Liver (tissue), 9 donors: ENCODE data around the gene BHLHE40. TPM values are rescaled to one million over a fixed set of nuclear protein-coding genes. Genes with fewer than 3 reads are reported as not detected.

Experiments used
- DNase-seq: peaks from one replicate; pipeline ENCODE4 v3.0.0-alpha.2; 2017; ENCODE audit warnings: low spot score
- H3K27ac ChIP-seq, 2 donors: one replicate each; pipeline ENCODE4 v1.7.0; 2013; ENCODE audit warnings: inconsistent platforms in 2 of 2, low read length in 2 of 2, control low read depth in 1 of 2, low read depth in 1 of 2, mild to moderate bottlenecking in 1 of 2
- H3K27me3 ChIP-seq, 4 donors: one replicate each; pipeline versions ENCODE4 v1.6.1 to v1.7.0; 2013; ENCODE audit warnings: low read length in 3 of 4, inconsistent platforms in 1 of 4, mild to moderate bottlenecking in 1 of 4, moderate library complexity in 1 of 4; ENCODE audit not compliant: control insufficient read depth in 4 of 4, insufficient read depth in 4 of 4
- H3K36me3 ChIP-seq, 4 donors: one replicate each; pipeline versions ENCODE4 v1.6.1 to v1.7.0; 2013; ENCODE audit warnings: low read length in 3 of 4, mild to moderate bottlenecking in 3 of 4, low read depth in 1 of 4, moderate library complexity in 1 of 4; ENCODE audit not compliant: control insufficient read depth in 4 of 4, insufficient read depth in 3 of 4
- H3K4me1 ChIP-seq, 4 donors: one replicate each; pipeline versions ENCODE4 v1.6.1 to v1.7.0; 2013; ENCODE audit warnings: low read length in 3 of 4, mild to moderate bottlenecking in 3 of 4, moderate library complexity in 1 of 4; ENCODE audit not compliant: control insufficient read depth in 4 of 4, insufficient read depth in 4 of 4
- H3K4me3 ChIP-seq, 3 donors: one replicate each; pipeline versions ENCODE4 v1.6.1 to v1.7.0; 2013; ENCODE audit warnings: low read length in 3 of 3, control low read depth in 1 of 3, low read depth in 1 of 3, mild to moderate bottlenecking in 1 of 3
- H3K9ac ChIP-seq, 2 donors: one replicate each; pipeline ENCODE4 v1.7.0; 2013; ENCODE audit warnings: low read length in 2 of 2, mild to moderate bottlenecking in 2 of 2, moderate library complexity in 2 of 2, control low read depth in 1 of 2, low read depth in 1 of 2
- H3K9me3 ChIP-seq, 4 donors: one replicate each; pipeline versions ENCODE4 v1.6.1 to v1.7.0; 2013; ENCODE audit warnings: low read length in 3 of 4; ENCODE audit not compliant: control insufficient read depth in 4 of 4
- ATF3 ChIP-seq: IDR thresholded peaks from 2 replicates; pipeline ENCODE4 v1.6.1; 2016; ENCODE audit warnings: antibody characterized with exemption
- CTCF ChIP-seq: fragments of 150-350 bp; IDR thresholded peaks from 2 replicates; pipeline ENCODE4 v1.5.1; 2017; ENCODE audit warnings: improper control_type of control experiment, low read depth, low read length; ENCODE audit not compliant: missing input control
- EGR1 ChIP-seq, 2 donors: IDR thresholded peaks; 2 replicates each; pipeline ENCODE4 v1.6.1; 2016 to 2018; ENCODE audit warnings: antibody characterized with exemption in 2 of 2, low read depth in 2 of 2
- FOXA1 ChIP-seq: IDR thresholded peaks from 2 replicates; pipeline ENCODE4 v1.6.1; 2016; ENCODE audit warnings: antibody characterized with exemption
- FOXA2 ChIP-seq: IDR thresholded peaks from 2 replicates; pipeline ENCODE4 v1.6.1; 2016; ENCODE audit warnings: antibody characterized with exemption
- GABPA ChIP-seq, 2 donors: IDR thresholded peaks in 1 of 2; conservative IDR thresholded peaks in 1 of 2; 2 replicates each; pipeline ENCODE4 v1.6.1; 2016; ENCODE audit warnings: antibody characterized with exemption in 2 of 2, mild to moderate bottlenecking in 1 of 2, moderate library complexity in 1 of 2
- HNF4G ChIP-seq: IDR thresholded peaks from 2 replicates; pipeline ENCODE4 v1.6.1; 2016; ENCODE audit warnings: antibody characterized with exemption
- JUND ChIP-seq, 2 donors: IDR thresholded peaks; 2 replicates each; pipeline ENCODE4 v1.6.1; 2016; ENCODE audit warnings: antibody characterized with exemption in 2 of 2
- MAX ChIP-seq: IDR thresholded peaks from 2 replicates; pipeline ENCODE4 v1.6.1; 2016; ENCODE audit warnings: antibody characterized with exemption
- NR2F2 ChIP-seq: IDR thresholded peaks from 2 replicates; pipeline ENCODE4 v1.6.1; 2016; ENCODE audit warnings: antibody characterized with exemption
- REST ChIP-seq: IDR thresholded peaks from 2 replicates; pipeline ENCODE4 v1.6.1; 2016; ENCODE audit warnings: antibody characterized with exemption, mild to moderate bottlenecking
- TAF1 ChIP-seq: conservative IDR thresholded peaks from 2 replicates; pipeline ENCODE4 v1.6.1; 2016; ENCODE audit warnings: antibody characterized with exemption, mild to moderate bottlenecking
- YY1 ChIP-seq: IDR thresholded peaks from 2 replicates; pipeline ENCODE4 v1.6.1; 2016; ENCODE audit warnings: antibody characterized with exemption, mild to moderate bottlenecking
- ZBTB33 ChIP-seq: IDR thresholded peaks from 2 replicates; pipeline ENCODE4 v1.6.1; 2016; ENCODE audit warnings: antibody characterized with exemption
- WGBS: extraction: QIAGEN DNeasy Blood & Tissue Kit; methylation state at CpG from one replicate; pipeline ENCODE4 v1.1.7; 2013; 5-methylcytosine and 5-hydroxymethylcytosine counted together
- polyA plus RNA-seq, 2 donors: library from polyadenylated mRNA; stranded (reverse) in 1 of 2; unstranded in 1 of 2; fragments of 200-250 nt in 1 of 2; fragments of >200 nt in 1 of 2; fragmentation: Nextera tagmentation in 1 of 2; extraction: Ambion mirVana in 1 of 2; gene quantifications; one replicate each; pipeline versions ENCODE4 v1.2.1 to v1.2.3, GENCODE V29; 2013 to 2015
- total RNA-seq, 2 donors: library from RNA; depleted of rRNA; stranded (reverse); fragments of >200 nt; gene quantifications; one replicate each; pipeline ENCODE4 v1.2.3, GENCODE V29; 2014
- donor health status: healthy.
- donor health status: healthy.
- donor health status: healthy.
- donor health status: healthy.
- donor health status: healthy.

The BHLHE40 gene
- total and polyA plus RNA-seq, 4 donors = 8.2 to 28.4 (median 18.0) TPM

- peak overlapping the region in 1 of 2 donors; percentile 48 for H3K27ac ChIP-seq
- TF ChIP-seq EGR1 (IDR thresholded peaks at IDR 0.05; ENCODE audit: low read depth in 2 of 2) = no peak
- TF ChIP-seq FOXA1 = no peak
- TF ChIP-seq ATF3 = no peak
- H3K4me3 ChIP-seq = no peak overlapping the region
- peak overlapping the region in 1 of 2 donors; percentile 82 for H3K9ac ChIP-seq
- H3K4me1 ChIP-seq = peaks cover 0 to 17% (median 6%) of the 10 kb centered on the region in 4 donors
- DNase-seq = no peak
- no peaks in the 10 kb centered on the region for H3K9me3 ChIP-seq
- 59% methylated on average over 9 of the region's 9 CpGs for whole genome bisulfite sequencing
- H3K36me3 ChIP-seq = no peaks in the 10 kb centered on the region
- no peaks in the 10 kb centered on the region for H3K27me3 ChIP-seq
Measured at GRCh38 chr3:4972652-4973643, 6.3 kb upstream of the BHLHE40 start.

- Histone ChIP-seq H3K9me3 (no peaks in the 10 kb centered on the region), H3K27me3 (no peaks in the 10 kb centered on the region), H3K36me3 (no peaks in the 10 kb centered on the region), H3K9ac (no peak overlapping the region), H3K4me1 (peaks cover 0 to 17% (median 6%) of the 10 kb centered on the region in 4 donors), H3K27ac (no peak overlapping the region), H3K4me3 (no peak overlapping the region)
- 93% methylated on average over 2 of the region's 2 CpGs for WGBS
- no peak for DNase-seq
- TF ChIP-seq ZBTB33 = no peak
- TF ChIP-seq MAX = no peak
- no peak for TF ChIP-seq NR2F2
- no peak for TF ChIP-seq EGR1 (IDR thresholded peaks at IDR 0.05; ENCODE audit: low read depth in 2 of 2)
Measured at GRCh38 chr3:4974154-4974553, 5.1 kb upstream of the BHLHE40 start.

- Histone ChIP-seq H3K4me3 (no peak overlapping the region), H3K4me1 (peaks cover 0 to 17% (median 6%) of the 10 kb centered on the region in 4 donors), H3K9me3 (no peaks in the 10 kb centered on the region), H3K36me3 (no peaks in the 10 kb centered on the region), H3K27ac (peak overlapping the region; percentile 99 to 100), H3K9ac (peak overlapping the region in 1 of 2 donors; percentile 99), H3K27me3 (no peaks in the 10 kb centered on the region)
- WGBS = 65% methylated on average over 4 of the region's 4 CpGs
- no peak for DNase-seq
- no peak for TF ChIP-seq EGR1 (IDR thresholded peaks at IDR 0.05; ENCODE audit: low read depth in 2 of 2)
- TF ChIP-seq YY1 = peak; percentile 90
- TF ChIP-seq TAF1 = no peak
- no peak for TF ChIP-seq FOXA1
- no peak for TF ChIP-seq FOXA2
- peak; percentile 69 for TF ChIP-seq CTCF
- no peak for TF ChIP-seq ATF3
- no peak for TF ChIP-seq HNF4G
- no peak for TF ChIP-seq GABPA (IDR thresholded peaks at IDR 0.05 in 1 of 2, conservative IDR thresholded peaks at IDR 0.05 in 1 of 2)
- TF ChIP-seq NR2F2 = no peak
- TF ChIP-seq MAX = no peak
- no peak for TF ChIP-seq REST
- no peak for TF ChIP-seq JUND (IDR thresholded peaks at IDR 0.05)
Measured at GRCh38 chr3:4976109-4976508, 3.1 kb upstream of the BHLHE40 start.
